Cardiac muscle cell (in vitro differentiated cells and primary cell): ENCODE results near the gene TXNL4A. TPM values are rescaled to one million over a fixed set of nuclear protein-coding genes. Genes with fewer than 3 reads are reported as not detected.

Source experiments
- DNase-seq, 2 donors: peaks; one replicate each; pipeline versions ENCODE4 v3.0.0 to v3.0.0-alpha.2; 2010 to 2017; ENCODE audit warnings: low read depth in 1 of 2, low spot score in 1 of 2
- H3K27ac ChIP-seq: fragments of 200-600 bp; sonication (generic); 2 replicates; pipeline ENCODE4 v1.5.1; 2016
- H3K27me3 ChIP-seq: fragments of 200-600 bp; sonication (generic); 2 replicates; pipeline ENCODE4 v1.6.0; 2016; ENCODE audit warnings: control low read depth
- H3K36me3 ChIP-seq: fragments of 200-600 bp; sonication (generic); 2 replicates; pipeline ENCODE4 v1.5.1; 2016; ENCODE audit warnings: control low read depth
- H3K4me1 ChIP-seq: fragments of 200-600 bp; sonication (generic); 2 replicates; pipeline ENCODE4 v1.8.1; 2017; ENCODE audit warnings: low read depth, mild to moderate bottlenecking, mixed run types
- H3K4me3 ChIP-seq: fragments of 200-600 bp; sonication (generic); 2 replicates; pipeline ENCODE4 v1.5.1; 2016; ENCODE audit warnings: mild to moderate bottlenecking
- H3K9me3 ChIP-seq: fragments of 200-600 bp; sonication (generic); 2 replicates; pipeline ENCODE4 v1.5.1; 2017; ENCODE audit warnings: low read depth, mild to moderate bottlenecking, control low read depth
- polyA plus RNA-seq: library from polyadenylated mRNA; unstranded; fragments of >200 nt; fragmentation: Nextera tagmentation; extraction: Ambion mirVana; gene quantifications from 2 replicates; pipeline ENCODE4 v1.2.1, GENCODE V29; 2016
- total RNA-seq: library from RNA; depleted of rRNA; stranded (reverse); fragments of >200 nt; gene quantifications from 2 replicates; pipeline ENCODE4 v1.2.3, GENCODE V29; 2016
- TF ChIP-seq, protein P1 (sequence below): IDR thresholded peaks from 2 replicates; pipeline ENCODE4 v1.5.1; 2012; ENCODE audit warnings: low read depth, mild to moderate bottlenecking, low read length

TXNL4A gene
- total and polyA plus RNA-seq, 2 experiments from 2014 or later: 32.2 to 318 TPM

DNA sequence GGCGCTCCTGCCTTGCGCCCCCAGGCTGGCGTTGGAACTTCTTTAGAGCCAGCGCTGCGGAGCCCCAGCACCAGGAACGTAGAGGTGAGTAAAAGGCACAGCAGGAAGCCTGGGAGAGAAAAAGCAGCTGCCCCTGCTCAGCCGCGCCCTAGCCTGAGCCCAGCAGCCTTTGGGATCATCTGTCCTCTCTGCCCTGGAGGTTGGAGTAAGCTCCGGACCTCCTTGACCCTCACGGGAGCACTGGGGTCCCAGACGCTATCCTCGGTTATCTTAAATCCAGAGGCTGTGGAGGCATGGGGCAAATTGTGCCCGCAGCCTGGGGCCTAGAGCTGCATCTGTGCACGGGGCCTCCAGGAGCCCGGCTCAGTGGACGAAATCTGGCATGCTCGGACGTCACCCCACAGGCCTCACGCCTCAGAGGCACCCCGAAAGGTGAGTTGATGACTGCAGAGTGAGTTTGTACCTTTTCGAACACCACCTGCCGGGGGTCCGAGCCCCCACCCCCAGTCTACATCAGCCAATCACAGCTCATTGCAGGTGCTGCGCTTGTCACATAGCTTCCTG is 35.3 kb downstream of the TXNL4A start:
- no peak overlapping the region for H3K27ac ChIP-seq
- no peaks in the 10 kb centered on the region for H3K36me3 ChIP-seq
- peak in 1 of 2 donors; percentile 47 for DNase-seq
- peak overlapping the region; percentile 97 for H3K4me3 ChIP-seq
- TF ChIP-seq, protein P1, sequence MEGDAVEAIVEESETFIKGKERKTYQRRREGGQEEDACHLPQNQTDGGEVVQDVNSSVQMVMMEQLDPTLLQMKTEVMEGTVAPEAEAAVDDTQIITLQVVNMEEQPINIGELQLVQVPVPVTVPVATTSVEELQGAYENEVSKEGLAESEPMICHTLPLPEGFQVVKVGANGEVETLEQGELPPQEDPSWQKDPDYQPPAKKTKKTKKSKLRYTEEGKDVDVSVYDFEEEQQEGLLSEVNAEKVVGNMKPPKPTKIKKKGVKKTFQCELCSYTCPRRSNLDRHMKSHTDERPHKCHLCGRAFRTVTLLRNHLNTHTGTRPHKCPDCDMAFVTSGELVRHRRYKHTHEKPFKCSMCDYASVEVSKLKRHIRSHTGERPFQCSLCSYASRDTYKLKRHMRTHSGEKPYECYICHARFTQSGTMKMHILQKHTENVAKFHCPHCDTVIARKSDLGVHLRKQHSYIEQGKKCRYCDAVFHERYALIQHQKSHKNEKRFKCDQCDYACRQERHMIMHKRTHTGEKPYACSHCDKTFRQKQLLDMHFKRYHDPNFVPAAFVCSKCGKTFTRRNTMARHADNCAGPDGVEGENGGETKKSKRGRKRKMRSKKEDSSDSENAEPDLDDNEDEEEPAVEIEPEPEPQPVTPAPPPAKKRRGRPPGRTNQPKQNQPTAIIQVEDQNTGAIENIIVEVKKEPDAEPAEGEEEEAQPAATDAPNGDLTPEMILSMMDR: no peak
- H3K9me3 ChIP-seq: no peaks in the 10 kb centered on the region
- H3K4me1 ChIP-seq: peaks cover 7% of the 10 kb centered on the region
- peaks cover 13% of the 10 kb centered on the region for H3K27me3 ChIP-seq

DNA sequence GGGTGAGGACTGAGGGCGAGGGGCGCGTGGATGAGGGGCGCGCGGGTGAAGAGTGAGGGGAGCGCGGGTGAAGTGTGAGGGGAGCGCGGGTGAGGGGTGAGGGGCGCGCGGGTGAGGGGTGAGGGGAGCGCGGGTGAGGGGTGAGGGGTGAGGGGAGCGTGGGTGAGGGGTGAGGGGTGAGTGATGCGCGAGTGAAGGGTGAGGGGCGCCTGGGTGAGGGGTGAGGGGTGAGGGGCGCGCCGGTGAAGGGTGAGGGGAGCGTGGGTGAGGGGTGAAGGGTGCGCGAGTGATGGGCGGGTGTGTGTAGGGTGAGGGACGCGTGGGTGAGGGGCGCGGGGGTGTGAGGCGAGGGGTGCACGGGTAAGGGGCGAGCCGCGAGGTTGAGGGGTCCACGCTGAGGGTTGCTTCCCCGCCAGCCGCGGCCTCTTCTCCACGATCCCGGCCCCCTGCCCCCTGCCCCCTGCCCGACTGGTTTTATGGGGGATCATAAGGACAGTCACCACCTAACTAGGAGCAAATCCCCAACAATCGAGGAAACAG is 35.8 kb downstream of the TXNL4A start:
- DNase-seq: no peak
- peaks cover 7% of the 10 kb centered on the region for H3K4me1 ChIP-seq
- peak overlapping the region; percentile 97 for H3K4me3 ChIP-seq
- TF ChIP-seq, protein P1: no peak
- H3K9me3 ChIP-seq: no peaks in the 10 kb centered on the region
- H3K36me3 ChIP-seq: no peaks in the 10 kb centered on the region
- H3K27ac ChIP-seq: no peak overlapping the region
- H3K27me3 ChIP-seq: peaks cover 13% of the 10 kb centered on the region

GRCh38 chr18:79951545-79952455 is 36.6 kb downstream of the TXNL4A start, which contains the start of gene SLC66A2:
Gene SLC66A2 (minus strand): TSS chr18:79951653. CDS start chr18:79950926, 727 bp downstream.
- DNase-seq: peak; percentile 90 to 91
- H3K9me3 ChIP-seq: no peaks in the 10 kb centered on the region
- no peaks in the 10 kb centered on the region for H3K36me3 ChIP-seq
- H3K4me1 ChIP-seq: peaks cover 7% of the 10 kb centered on the region
- H3K27ac ChIP-seq: no peak within 1 kb of the TSS
- peak within 1 kb of the TSS; percentile 97 for H3K4me3 ChIP-seq
- TF ChIP-seq, protein P1: peak; percentile 5
- H3K27me3 ChIP-seq: peaks cover 13% of the 10 kb centered on the region

DNA sequence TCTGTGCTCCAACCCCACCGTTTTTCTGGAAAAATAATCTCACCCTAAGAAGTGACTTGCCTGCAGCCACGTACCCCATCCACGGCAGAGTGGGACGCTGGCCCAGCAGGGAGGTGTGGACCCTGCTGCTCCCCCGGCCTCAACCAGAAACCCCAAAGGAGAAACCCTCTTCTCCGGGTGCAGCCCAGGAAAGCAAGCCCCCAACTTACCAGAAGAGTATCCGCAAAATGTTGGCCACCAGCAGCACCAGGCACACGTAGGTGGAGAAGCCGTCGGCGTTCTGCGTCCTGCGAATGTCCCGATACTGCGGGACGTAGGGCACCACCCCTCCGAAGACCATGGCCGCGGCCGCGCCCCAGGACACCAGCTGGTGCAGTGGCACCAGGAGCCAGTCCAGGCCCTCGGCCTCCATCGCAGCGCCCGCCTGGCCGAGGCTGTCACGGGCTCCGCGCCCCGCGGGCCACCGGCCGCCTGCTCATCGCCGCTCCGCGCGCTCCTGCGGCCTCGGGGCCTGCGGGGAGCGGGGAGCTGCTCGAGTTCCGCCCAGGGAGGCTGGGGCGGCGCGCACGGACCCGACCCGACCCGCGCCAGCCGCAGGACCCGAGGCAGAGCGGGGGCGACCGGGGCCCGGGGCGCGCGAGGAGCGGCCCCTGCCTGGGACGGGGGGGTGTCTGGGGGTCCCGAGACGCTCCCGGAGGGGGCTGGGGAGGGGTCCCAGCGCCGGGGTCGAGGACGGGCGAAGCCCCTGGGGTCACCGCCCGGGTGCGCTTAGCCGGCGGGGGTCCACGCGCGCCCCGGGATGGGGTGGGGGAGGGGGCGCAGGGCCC is 37.6 kb downstream of the TXNL4A start:
- no peak overlapping the region for H3K27ac ChIP-seq
- H3K9me3 ChIP-seq: no peaks in the 10 kb centered on the region
- peak overlapping the region; percentile 97 for H3K4me3 ChIP-seq
- TF ChIP-seq, protein P1: no peak
- DNase-seq: peak; percentile 36 to 62
- peaks cover 7% of the 10 kb centered on the region for H3K4me1 ChIP-seq
- no peaks in the 10 kb centered on the region for H3K36me3 ChIP-seq
- peaks cover 13% of the 10 kb centered on the region for H3K27me3 ChIP-seq
